ENCODE data around the gene PNLIPRP3.

Gene PNLIPRP3

DNA sequence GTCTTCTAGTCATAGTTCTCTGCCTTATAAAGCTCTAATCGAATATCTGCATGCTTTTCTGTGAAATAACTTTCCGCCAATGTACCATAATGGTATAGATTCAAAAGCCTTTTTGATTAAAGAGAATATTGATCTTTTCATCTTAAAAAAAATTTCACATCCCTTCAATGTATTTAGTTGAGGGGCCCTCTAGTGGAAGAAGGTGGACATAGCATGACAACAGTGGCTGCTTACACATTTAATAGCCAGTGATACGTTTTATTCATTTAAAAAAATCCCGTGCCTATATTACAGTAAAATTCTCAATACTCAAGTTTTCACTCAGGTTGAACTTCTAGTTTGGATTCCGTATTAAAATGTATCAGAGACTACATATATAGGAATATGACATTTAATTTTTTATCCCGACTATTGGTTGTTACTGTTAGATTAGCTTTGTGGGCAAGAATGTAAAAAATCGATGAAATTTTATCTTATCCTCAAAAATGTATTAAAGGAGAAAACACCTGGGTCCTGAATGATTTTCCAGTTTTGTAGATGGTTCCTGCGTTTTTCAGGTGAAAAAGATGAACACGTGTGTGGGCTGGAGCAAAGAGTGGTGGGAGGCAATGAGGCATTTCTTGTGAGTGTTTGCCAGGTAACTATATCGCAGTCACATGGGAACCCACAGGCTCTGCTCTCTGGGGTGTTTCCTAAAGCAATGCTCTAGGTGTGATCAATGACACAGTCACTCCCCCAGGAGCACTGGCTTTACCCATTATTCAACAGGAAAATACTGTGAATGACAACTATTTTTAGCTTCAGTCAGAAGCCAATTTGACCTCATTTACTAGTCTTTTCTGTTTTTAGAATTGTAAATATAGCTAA, 94.0 kb downstream of the PNLIPRP3 start:
- DNase-seq: peak; percentile 64

DNA sequence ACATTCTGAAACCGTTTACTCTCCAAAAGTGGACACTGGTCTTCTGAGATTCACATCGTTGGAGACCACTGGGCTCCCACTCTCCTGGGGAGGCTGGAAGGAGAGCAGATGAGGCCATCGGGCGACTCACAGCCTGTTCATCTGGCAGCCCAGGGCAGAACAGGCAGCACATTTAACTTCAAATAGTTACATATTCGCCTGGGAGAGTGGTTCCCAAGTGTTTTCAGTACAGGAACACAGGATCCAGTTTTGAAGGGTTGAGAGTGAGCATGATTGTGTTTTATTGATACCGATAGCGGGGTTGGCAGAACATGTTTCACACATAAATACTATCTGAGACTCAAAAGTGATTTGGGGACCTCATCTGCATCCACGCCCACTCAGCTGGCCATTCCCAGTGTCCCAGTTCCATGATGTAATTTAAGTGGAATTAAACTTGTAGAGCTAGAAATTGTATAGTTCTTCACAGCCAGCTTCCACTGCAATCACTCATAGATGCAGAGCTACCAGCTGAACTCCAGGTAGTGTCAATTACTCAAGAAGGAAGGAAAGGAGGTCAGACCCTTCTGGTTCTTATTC, 95.2 kb downstream of the PNLIPRP3 start:
- no peak for DNase-seq

DNA sequence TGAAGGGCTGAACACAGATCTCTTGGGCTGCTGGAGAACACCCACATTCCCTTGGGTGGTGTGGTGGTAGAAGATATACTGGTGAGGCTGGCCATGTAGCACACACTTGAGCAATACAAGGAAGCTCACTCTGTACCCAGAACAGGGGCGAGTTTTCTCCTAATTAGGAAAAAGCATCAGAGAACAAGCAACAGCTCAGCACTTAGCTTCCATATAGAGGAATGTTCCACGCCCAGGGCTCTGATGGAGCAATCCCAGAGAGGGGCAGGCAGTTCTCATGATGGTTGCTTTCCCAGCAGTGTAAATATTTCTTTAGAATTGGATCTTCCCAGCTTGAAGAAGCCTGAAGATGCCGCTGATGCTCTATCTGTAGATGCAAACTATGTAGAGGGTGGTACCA, 97.1 kb downstream of the PNLIPRP3 start:
- no peak for DNase-seq

DNA sequence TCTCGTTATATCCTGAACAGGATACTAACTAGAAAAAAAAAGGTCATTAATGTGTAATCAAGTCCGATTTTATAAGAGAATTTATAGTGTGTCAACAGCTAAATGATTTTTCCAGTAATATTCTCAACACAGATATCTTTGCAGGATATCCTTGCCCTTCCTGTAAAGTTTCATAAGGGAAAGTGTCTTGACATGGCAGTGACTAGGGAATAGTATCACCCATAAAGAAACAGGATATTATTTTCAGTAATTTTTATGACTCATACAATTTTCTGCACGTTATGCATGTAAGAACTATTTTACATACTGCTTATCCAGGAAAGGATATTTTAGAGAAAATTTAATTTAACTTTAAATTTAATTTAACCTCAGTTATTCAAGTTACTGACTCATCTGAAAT, 98.6 kb downstream of the PNLIPRP3 start:
- DNase-seq: no peak
